NCI-H1436 treated with DMSO at 0.1 percent for 48 hours (cell line): Measurements from ENCODE around the gene E2F4.
A peak's percentile ranks its signal among the peaks of the same experiment; 100 is the strongest.

ENCODE experiments used
- DNase-seq: peaks from one replicate; lab custom pipeline; 2025; lab: John Stamatoyannopoulos, UW

The E2F4 gene

GRCh38 chr16:67157892-67158635 is 33.9 kb upstream of the E2F4 start:
- no peak for DNase-seq

GRCh38 chr16:67158637-67159600 is 33.0 kb upstream of the E2F4 start:
- DNase-seq = no peak

- DNase-seq = no peak
These were observed 30.3 kb upstream of the E2F4 start for GRCh38 chr16:67161595-67162058.

- DNase-seq = no peak
These were observed 29.3 kb upstream of the E2F4 start for GRCh38 chr16:67162506-67163163.

- DNase-seq = no peak
These were observed 28.6 kb upstream of the E2F4 start for GRCh38 chr16:67163164-67163998.

GRCh38 chr16:67163999-67164558 is 27.9 kb upstream of the E2F4 start:
- DNase-seq = no peak

GRCh38 chr16:67164599-67165061 is 27.3 kb upstream of the E2F4 start, which contains the start of gene HSF4:
Gene HSF4, plus strand, starts transcription at chr16:67164745. Its CDS starts 67 bp downstream, at chr16:67164812.
- DNase-seq = no peak

- no peak for DNase-seq
These were observed 26.6 kb upstream of the E2F4 start for GRCh38 chr16:67165121-67166078.

DNA sequence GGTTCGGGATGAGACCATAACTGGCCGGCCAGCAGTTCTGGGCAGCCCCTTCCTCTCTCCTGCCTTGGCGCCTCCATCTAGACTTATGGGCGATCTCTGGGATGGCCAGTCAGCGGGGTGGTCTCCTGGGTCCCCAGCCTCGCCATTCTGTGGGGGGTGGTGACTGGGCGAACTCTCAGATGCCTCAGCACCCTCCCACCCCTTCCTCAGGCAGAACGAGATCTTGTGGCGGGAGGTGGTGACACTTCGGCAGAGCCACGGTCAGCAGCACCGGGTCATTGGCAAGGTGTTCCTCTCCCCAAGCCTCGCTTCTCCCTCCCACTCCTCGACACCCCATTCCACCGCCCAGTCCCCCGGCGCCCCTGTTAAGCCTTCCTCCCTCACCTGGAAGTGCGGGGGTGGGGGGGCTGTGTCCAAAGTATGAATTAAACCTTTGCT is 25.8 kb upstream of the E2F4 start:
- DNase-seq = no peak

DNA sequence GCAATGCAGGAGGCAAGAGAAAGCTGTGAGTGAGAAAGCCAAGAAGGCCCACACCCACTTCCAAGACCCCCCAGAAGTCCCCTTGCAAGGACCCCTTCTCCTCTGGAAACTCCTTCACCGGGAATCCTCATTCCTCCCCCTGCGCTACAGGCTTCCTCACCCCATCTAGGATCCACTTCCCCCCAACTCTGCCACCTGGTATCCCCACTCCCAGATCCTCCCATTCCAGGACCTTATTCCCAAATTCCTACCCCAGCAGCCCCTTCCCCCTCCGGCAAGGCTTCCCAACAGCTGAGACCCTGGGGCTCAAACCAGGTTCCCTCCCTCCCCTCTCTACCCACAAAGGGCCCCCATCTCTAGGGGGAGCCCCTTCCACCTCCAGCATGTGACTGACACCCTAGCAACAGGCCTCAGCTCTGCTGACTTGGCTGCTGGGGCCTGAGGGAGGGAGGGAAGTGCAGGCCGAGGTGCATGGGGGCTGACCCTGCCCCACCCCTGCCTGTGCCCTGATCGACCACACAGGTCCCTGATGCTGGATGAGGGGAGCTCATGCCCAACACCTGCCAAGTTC is 25.3 kb upstream of the E2F4 start:
- no peak for DNase-seq

DNA sequence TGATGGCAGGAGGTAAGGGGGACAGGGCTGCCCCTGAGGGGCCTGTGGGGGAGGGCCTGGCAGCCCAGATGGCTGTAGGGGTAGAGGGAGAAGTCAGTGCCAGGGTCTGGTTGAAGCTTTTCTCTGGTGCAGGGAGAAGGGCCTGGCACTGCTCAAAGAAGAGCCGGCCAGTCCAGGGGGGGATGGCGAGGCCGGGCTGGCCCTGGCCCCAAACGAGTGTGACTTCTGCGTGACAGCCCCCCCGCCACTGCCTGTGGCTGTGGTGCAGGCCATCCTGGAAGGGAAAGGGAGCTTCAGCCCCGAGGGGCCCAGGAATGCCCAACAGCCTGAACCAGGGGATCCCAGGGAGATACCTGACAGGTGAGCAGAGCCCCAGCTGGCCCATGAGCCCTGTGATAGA is 24.4 kb upstream of the E2F4 start:
- DNase-seq = no peak

DNA sequence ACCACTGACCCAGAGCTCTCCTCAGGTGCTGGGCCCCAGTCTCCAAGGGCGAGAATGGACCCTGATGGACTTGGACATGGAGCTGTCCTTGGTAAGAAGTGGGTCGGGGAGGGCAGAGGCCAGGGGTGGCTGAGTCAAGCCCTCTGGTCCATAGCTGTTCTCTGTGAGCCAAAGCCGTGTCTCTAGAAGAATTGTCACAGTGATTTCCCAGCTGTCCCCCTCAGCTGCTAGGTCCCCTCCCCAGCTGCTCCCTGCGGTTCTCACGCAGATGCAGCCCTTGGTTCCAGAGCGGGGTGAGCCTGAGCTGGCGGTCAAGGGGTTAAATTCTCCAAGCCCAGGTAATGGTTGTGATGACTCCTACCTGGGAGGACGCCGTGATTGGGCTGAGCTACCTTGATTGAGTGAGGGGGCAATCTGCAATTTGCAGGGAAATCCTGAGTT is 22.9 kb upstream of the E2F4 start:
- DNase-seq = no peak

GRCh38 chr16:67169642-67170167 is 22.2 kb upstream of the E2F4 start:
- peak; percentile 31 for DNase-seq

GRCh38 chr16:67170168-67170948 is 21.6 kb upstream of the E2F4 start, which contains the start of gene NOL3:
Gene NOL3, plus strand, starts transcription at chr16:67170538.
- no peak for DNase-seq

DNA sequence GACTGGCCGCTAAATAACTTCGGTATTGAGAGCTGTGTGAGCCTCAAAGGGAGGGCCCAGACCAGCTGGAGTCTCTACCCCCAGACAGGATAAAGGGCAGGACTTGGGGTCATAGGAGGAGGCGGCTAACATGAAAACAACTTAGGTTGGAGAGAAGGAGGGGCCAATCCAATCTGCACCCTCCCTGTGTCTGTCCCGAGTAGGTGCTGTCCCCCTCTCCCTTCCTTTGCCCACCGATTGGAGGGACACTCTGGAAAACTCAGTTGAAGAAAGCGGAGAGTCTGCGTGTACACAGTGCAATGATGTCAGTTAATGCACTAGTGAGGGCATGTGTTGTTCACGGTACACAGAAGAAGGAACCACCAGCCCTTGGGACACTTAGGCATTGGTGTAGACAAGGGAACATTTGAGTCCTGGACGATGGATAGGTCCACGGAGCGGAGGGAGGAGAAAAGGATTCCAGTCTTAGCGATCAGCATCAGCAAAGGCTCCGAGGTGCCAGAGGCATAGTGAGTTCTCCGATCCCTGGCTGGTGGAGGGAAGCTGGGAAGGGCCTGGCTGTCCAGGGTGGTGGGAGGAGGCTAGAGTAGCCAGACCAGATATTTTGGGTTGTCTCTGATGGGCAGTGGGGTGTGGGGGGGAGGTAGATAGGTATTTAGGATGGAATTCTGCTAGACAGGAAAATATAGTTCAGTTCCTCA is 20.9 kb upstream of the E2F4 start:
- no peak for DNase-seq

DNA sequence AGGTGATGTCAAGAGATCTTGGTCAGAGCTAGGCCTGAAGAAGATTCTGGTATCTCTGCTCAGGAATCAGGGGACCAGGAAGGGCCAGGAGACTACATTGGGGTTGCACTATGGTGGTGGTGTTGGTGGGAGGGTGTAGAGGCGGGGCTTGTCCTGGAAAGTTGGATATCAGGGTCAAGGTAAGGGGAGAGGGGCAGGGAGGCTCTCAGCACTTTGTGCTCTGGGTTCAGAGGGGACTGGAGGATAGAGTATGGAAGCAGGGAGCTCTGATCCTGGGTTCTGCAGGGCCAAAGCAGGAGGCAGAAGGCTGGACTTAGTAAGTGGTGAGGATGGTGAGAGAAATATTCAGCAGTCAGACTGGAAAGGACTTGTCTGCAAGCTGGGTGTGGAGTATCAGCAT is 18.6 kb upstream of the E2F4 start:
- DNase-seq = no peak
